ENCODE measurements around the gene TMEM247.

DNA sequence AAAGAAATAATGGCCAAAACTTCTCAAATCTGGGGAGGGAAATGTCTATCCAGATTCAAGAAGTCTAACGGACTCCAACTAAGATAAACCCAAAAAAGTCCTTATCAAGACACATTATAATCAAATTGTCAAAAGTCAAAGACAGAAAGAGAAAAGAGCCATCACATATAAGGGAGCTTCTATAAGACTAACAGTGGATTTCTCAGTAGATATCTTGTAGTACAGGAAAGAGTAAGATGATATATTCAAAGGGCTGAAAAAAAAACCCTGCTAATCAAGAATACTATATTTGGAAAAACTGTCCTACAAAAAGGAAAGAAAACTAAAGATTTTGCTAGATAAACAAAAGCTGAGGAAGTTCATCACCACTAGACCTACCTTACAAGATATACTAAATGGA is 35.4 kb downstream of the TMEM247 start:
- no peak for TF ChIP-seq EZH2 (IDR thresholded peaks at IDR 0.05; ENCODE audit: low read length, unreplicated experiment)
- TF ChIP-seq, protein P1, sequence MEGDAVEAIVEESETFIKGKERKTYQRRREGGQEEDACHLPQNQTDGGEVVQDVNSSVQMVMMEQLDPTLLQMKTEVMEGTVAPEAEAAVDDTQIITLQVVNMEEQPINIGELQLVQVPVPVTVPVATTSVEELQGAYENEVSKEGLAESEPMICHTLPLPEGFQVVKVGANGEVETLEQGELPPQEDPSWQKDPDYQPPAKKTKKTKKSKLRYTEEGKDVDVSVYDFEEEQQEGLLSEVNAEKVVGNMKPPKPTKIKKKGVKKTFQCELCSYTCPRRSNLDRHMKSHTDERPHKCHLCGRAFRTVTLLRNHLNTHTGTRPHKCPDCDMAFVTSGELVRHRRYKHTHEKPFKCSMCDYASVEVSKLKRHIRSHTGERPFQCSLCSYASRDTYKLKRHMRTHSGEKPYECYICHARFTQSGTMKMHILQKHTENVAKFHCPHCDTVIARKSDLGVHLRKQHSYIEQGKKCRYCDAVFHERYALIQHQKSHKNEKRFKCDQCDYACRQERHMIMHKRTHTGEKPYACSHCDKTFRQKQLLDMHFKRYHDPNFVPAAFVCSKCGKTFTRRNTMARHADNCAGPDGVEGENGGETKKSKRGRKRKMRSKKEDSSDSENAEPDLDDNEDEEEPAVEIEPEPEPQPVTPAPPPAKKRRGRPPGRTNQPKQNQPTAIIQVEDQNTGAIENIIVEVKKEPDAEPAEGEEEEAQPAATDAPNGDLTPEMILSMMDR (conservative IDR thresholded peaks at IDR 0.05; ENCODE audit: low read depth, low read length), result no peak
- TF ChIP-seq EZH2phosphoT487 (IDR thresholded peaks at IDR 0.05; ENCODE audit: borderline replicate concordance, low read length), result no peak

Data from PC-3 (cell line).